LNCaP clone FGC (cell line): ENCODE results near the gene EFCAB6.

Source experiments
- DNase-seq: peaks from one replicate; pipeline ENCODE4 v3.0.0-alpha.2; 2011; ENCODE audit warnings: low read depth
- H3K4me3 ChIP-seq: 2 replicates; pipeline ENCODE4 v1.5.1; 2011; ENCODE audit warnings: mild to moderate bottlenecking, low read depth, low read length, control low read depth
- TF ChIP-seq, protein P1 (sequence below): IDR thresholded peaks from 2 replicates; pipeline ENCODE4 v1.5.1; 2012; ENCODE audit warnings: mild to moderate bottlenecking; ENCODE audit not compliant: control insufficient read depth, insufficient read depth; ENCODE audit errors: extremely low read depth

The EFCAB6 gene

DNA sequence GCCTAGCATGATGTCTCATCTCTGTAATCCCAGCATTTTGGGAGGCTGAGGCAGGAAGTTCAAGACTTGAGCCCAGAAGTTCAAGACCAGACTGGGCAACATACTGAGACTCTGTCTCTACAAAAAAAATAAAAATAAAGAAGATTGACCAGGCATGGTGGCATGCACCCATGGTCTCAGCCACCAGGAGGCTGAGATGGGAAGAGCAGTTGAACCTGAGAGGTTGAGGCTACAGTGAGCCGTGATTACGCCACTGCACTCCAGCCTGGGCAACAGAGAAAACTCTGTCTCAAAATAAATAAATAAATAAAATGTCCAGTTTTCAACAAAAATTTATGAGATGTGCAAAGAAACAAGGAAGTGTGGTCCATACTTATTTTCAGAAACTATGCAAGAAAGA lies 28.3 kb downstream of the EFCAB6 start:
- no peak overlapping the region for H3K4me3 ChIP-seq
- TF ChIP-seq, protein P1, sequence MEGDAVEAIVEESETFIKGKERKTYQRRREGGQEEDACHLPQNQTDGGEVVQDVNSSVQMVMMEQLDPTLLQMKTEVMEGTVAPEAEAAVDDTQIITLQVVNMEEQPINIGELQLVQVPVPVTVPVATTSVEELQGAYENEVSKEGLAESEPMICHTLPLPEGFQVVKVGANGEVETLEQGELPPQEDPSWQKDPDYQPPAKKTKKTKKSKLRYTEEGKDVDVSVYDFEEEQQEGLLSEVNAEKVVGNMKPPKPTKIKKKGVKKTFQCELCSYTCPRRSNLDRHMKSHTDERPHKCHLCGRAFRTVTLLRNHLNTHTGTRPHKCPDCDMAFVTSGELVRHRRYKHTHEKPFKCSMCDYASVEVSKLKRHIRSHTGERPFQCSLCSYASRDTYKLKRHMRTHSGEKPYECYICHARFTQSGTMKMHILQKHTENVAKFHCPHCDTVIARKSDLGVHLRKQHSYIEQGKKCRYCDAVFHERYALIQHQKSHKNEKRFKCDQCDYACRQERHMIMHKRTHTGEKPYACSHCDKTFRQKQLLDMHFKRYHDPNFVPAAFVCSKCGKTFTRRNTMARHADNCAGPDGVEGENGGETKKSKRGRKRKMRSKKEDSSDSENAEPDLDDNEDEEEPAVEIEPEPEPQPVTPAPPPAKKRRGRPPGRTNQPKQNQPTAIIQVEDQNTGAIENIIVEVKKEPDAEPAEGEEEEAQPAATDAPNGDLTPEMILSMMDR: no peak
- DNase-seq: no peak

DNA sequence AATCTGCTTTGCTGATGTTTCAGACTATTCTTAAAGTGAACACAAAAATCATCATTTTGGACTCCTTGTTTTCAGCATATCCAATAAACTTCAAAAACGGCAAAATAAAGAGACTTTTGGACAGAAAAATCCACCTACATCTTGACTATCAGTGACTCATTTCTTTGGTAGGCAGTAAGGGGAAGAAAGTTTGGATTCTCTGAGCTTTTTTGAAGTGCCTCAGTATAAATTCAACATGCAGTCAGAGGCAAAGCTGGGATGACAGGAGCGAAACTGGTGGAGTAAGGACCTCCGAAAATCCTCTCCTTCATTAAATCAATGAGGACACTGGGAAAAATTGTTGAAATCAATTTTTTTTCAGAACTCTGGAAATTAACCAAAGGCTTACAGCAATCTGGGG lies 29.7 kb downstream of the EFCAB6 start:
- H3K4me3 ChIP-seq: no peak overlapping the region
- TF ChIP-seq, protein P1: no peak
- DNase-seq: no peak

GRCh38 chr22:43777286-43777685 lies 34.8 kb downstream of the EFCAB6 start:
- DNase-seq: no peak
- H3K4me3 ChIP-seq: no peak overlapping the region
- TF ChIP-seq, protein P1: no peak

GRCh38 chr22:43776081-43776670 lies 35.9 kb downstream of the EFCAB6 start:
- TF ChIP-seq, protein P1: no peak
- no peak for DNase-seq
- H3K4me3 ChIP-seq: no peak overlapping the region

DNA sequence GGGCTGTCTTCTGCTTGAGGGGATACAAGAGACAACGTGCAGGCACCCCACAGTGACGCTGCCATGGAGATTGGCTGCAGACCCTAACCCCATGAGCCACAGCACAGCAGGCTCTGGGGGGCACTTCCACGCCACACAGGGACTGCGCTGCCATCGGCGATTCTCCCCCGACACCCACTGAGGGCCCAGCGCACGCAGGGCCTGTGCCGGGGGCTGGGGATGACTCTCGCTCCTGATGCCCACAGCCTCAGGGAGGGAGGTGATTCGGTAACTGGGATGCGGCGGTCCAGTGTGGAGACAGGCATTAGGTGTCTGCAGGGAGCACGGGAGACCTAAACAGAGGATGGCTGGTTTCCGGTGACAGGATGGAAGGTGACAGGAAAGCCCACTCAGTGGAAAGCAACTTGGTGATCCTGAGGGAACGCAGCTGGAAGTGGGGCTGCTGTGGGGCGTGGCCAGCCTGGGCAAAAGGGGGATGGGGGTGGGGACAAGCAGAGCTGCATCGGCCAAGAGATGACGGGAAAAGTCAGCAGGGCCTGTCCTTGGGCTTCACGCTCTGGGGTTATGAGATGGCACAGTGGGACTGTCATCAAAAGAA lies 37.7 kb downstream of the EFCAB6 start:
- no peak for DNase-seq
- TF ChIP-seq, protein P1: no peak
- no peak overlapping the region for H3K4me3 ChIP-seq

GRCh38 chr22:43772831-43773230 lies 39.3 kb downstream of the EFCAB6 start:
- no peak overlapping the region for H3K4me3 ChIP-seq
- TF ChIP-seq, protein P1: no peak
- no peak for DNase-seq

GRCh38 chr22:43755452-43755851 lies 56.7 kb downstream of the EFCAB6 start:
- TF ChIP-seq, protein P1: no peak
- no peak overlapping the region for H3K4me3 ChIP-seq
- DNase-seq: no peak
